ENCODE data around the gene COMMD7.

DNA sequence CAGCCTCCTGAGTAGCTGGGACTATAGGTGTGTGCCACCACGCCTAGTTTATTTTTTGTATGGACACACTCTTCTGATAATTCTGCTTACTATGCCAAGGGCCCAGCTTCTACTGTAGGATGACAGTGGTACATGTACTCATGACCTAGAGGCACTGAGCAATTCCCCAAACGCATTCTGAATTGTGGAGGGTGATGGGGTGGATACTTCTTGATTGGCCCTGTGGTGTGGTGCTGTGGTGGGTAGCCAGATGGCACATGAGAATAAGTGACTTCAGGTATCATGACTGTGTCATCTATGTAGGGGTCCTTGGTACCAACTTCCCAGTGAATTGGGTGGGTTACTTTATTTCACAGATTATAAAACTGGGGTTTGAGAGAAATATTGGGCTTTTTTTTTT is 30.0 kb upstream of the COMMD7 start:
- TF ChIP-seq, protein P1, sequence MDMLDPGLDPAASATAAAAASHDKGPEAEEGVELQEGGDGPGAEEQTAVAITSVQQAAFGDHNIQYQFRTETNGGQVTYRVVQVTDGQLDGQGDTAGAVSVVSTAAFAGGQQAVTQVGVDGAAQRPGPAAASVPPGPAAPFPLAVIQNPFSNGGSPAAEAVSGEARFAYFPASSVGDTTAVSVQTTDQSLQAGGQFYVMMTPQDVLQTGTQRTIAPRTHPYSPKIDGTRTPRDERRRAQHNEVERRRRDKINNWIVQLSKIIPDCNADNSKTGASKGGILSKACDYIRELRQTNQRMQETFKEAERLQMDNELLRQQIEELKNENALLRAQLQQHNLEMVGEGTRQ (IDR thresholded peaks at IDR 0.05; ENCODE audit: low read depth, low read length), result no peak
- TF ChIP-seq POLR2A (IDR thresholded peaks at IDR 0.05; ENCODE audit: low read depth, low read length), result no peak
- no peak for TF ChIP-seq FOS (IDR thresholded peaks at IDR 0.05; ENCODE audit: low read depth, low read length)
- TF ChIP-seq, protein P2, sequence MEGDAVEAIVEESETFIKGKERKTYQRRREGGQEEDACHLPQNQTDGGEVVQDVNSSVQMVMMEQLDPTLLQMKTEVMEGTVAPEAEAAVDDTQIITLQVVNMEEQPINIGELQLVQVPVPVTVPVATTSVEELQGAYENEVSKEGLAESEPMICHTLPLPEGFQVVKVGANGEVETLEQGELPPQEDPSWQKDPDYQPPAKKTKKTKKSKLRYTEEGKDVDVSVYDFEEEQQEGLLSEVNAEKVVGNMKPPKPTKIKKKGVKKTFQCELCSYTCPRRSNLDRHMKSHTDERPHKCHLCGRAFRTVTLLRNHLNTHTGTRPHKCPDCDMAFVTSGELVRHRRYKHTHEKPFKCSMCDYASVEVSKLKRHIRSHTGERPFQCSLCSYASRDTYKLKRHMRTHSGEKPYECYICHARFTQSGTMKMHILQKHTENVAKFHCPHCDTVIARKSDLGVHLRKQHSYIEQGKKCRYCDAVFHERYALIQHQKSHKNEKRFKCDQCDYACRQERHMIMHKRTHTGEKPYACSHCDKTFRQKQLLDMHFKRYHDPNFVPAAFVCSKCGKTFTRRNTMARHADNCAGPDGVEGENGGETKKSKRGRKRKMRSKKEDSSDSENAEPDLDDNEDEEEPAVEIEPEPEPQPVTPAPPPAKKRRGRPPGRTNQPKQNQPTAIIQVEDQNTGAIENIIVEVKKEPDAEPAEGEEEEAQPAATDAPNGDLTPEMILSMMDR (conservative IDR thresholded peaks at IDR 0.05; ENCODE audit: low read depth, low read length), result no peak
- TF ChIP-seq RAD21 (IDR thresholded peaks at IDR 0.05; ENCODE audit: low read length), result no peak
- TF ChIP-seq MAZ (IDR thresholded peaks at IDR 0.05; ENCODE audit: borderline replicate concordance, low read depth, low read length), result no peak
- no peak for TF ChIP-seq NFE2L2 (IDR thresholded peaks at IDR 0.05; ENCODE audit: low read depth, low read length)
- no peak for TF ChIP-seq SMC3 (IDR thresholded peaks at IDR 0.05; ENCODE audit: low read depth, low read length)
- TF ChIP-seq, protein P3, sequence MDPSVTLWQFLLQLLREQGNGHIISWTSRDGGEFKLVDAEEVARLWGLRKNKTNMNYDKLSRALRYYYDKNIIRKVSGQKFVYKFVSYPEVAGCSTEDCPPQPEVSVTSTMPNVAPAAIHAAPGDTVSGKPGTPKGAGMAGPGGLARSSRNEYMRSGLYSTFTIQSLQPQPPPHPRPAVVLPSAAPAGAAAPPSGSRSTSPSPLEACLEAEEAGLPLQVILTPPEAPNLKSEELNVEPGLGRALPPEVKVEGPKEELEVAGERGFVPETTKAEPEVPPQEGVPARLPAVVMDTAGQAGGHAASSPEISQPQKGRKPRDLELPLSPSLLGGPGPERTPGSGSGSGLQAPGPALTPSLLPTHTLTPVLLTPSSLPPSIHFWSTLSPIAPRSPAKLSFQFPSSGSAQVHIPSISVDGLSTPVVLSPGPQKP (IDR thresholded peaks at IDR 0.05; ENCODE audit: borderline replicate concordance, low read depth, low read length), result no peak
- TF ChIP-seq CHD1 (IDR thresholded peaks at IDR 0.05; ENCODE audit: low read depth, low read length), result no peak

All from IMR-90 (cell line).